OCI-LY1 (cell line): ENCODE results near the gene ZNF292.
A peak's percentile ranks its signal among the peaks of the same experiment; 100 is the strongest.
"Not testable (repeated sequence)": the region's sequence is repeated elsewhere in the genome, so short reads cannot be mapped to it uniquely, and the experiment has no call there.

Experiments
- H2AFZ ChIP-seq: fragments of 200-600 bp; sonication (generic), shearing (Covaris generic); 2 replicates; pipeline ENCODE4 v1.6.0; 2014; ENCODE audit warnings: antibody characterized with exemption, mild to moderate bottlenecking, low read length
- H3F3A ChIP-seq: fragments of 200-600 bp; sonication (generic), shearing (Covaris generic); 2 replicates; pipeline ENCODE4 v1.6.0; 2014; ENCODE audit warnings: mild to moderate bottlenecking, antibody characterized with exemption, low read length, moderate library complexity; ENCODE audit not compliant: insufficient read depth
- H3K27ac ChIP-seq: fragments of 200-600 bp; sonication (generic); 2 replicates; pipeline ENCODE4 v1.5.1; 2014; ENCODE audit warnings: low read length, mixed run types, mild to moderate bottlenecking, low read depth; ENCODE audit not compliant: poor library complexity, severe bottlenecking
- H3K27me3 ChIP-seq: fragments of 200-600 bp; sonication (generic); 2 replicates; pipeline ENCODE4 v1.6.0; 2014; ENCODE audit warnings: antibody characterized with exemption, mild to moderate bottlenecking, low read length, moderate library complexity; ENCODE audit not compliant: insufficient read depth
- H3K36me3 ChIP-seq: fragments of 200-600 bp; sonication (generic); 2 replicates; pipeline ENCODE4 v1.6.1; 2014; ENCODE audit warnings: mild to moderate bottlenecking, antibody characterized with exemption, low read length, moderate library complexity, mixed read lengths; ENCODE audit not compliant: insufficient read depth
- H3K4me1 ChIP-seq: fragments of 200-600 bp; sonication (generic); 2 replicates; pipeline ENCODE4 v1.5.1; 2014; ENCODE audit warnings: mild to moderate bottlenecking, low read length, moderate library complexity; ENCODE audit not compliant: insufficient read depth, severe bottlenecking
- H3K4me2 ChIP-seq: fragments of 200-600 bp; sonication (generic), shearing (Covaris generic); 2 replicates; pipeline ENCODE4 v1.6.1; 2014; ENCODE audit warnings: low read length
- H3K4me3 ChIP-seq: fragments of 200-600 bp; sonication (generic); 2 replicates; pipeline ENCODE4 v1.5.1; 2014; ENCODE audit warnings: low read length, low read depth, mild to moderate bottlenecking, mixed read lengths; ENCODE audit not compliant: poor library complexity, severe bottlenecking
- H3K79me2 ChIP-seq: fragments of 200-600 bp; shearing (Covaris generic); 2 replicates; pipeline ENCODE4 v1.6.1; 2016; ENCODE audit warnings: mixed run types, low read length, mixed read lengths; ENCODE audit not compliant: insufficient read depth
- H3K9ac ChIP-seq: fragments of 200-600 bp; sonication (generic), shearing (Covaris generic); 2 replicates; pipeline ENCODE4 v1.6.1; 2014; ENCODE audit warnings: mild to moderate bottlenecking, low read length, mixed read lengths
- H3K9me2 ChIP-seq: fragments of 200-600 bp; sonication (generic), shearing (Covaris generic); 2 replicates; pipeline ENCODE4 v1.6.1; 2014; ENCODE audit warnings: low read depth, mild to moderate bottlenecking, low read length, mixed read lengths
- H3K9me3 ChIP-seq: fragments of 200-600 bp; shearing (Covaris generic); 2 replicates; pipeline ENCODE4 v1.6.1; 2014; ENCODE audit warnings: low read length, mixed read lengths
- H4K20me1 ChIP-seq: fragments of 200-600 bp; sonication (generic), shearing (Covaris generic); 2 replicates; pipeline ENCODE4 v1.6.0; 2016; ENCODE audit warnings: mild to moderate bottlenecking, low read length; ENCODE audit not compliant: insufficient read depth
- EZH2 ChIP-seq: fragments of 200-600 bp; sonication (generic), shearing (Covaris generic); IDR thresholded peaks from 2 replicates; pipeline ENCODE4 v1.8.0; 2017; ENCODE audit warnings: borderline replicate concordance, mixed run types, mild to moderate bottlenecking, antibody characterized with exemption, low read length, moderate library complexity, mixed read lengths
- TF ChIP-seq, protein P1 (sequence below): fragments of 200-600 bp; sonication (generic), shearing (Covaris generic); IDR thresholded peaks from 2 replicates; pipeline ENCODE4 v1.5.1; 2017; ENCODE audit warnings: mild to moderate bottlenecking, antibody characterized with exemption, low read length, moderate library complexity, mixed read lengths

ZNF292 gene

DNA sequence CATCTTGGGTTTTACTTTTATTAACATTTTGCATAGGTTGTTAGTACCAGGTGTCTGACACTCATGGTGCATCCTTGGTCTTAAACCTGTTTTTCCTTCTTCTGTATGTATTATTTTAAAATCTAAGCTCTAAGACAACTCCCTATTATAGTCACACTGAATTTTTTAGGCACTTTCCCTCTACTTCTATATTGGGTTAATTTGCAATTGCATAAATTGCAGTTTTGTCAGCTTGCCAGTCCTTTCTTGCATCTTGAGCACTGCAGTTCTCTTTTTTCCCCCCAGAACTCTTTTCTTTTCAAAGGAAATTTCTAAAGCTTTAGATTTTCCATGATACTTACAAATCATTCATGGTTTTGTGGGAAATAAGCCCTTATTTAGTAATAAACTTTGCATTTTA lies 70.6 kb downstream of the ZNF292 start:
- Histone ChIP-seq H3K79me2 (no peaks in the 10 kb centered on the region), H3K27ac (no peak overlapping the region), H3K4me1 (no peaks in the 10 kb centered on the region), H3K9me2 (no peaks in the 10 kb centered on the region), H3K4me2 (no peak overlapping the region), H3K9me3 (no peaks in the 10 kb centered on the region), H2AFZ (no peak overlapping the region), H3K4me3 (no peak overlapping the region), H3K36me3 (peaks cover 82% of the 10 kb centered on the region), H3K9ac (no peak overlapping the region), H4K20me1 (no peaks in the 10 kb centered on the region), H3K27me3 (no peaks in the 10 kb centered on the region), H3F3A (no peaks in the 10 kb centered on the region)
- TF ChIP-seq EZH2: no peak
- TF ChIP-seq, protein P1, sequence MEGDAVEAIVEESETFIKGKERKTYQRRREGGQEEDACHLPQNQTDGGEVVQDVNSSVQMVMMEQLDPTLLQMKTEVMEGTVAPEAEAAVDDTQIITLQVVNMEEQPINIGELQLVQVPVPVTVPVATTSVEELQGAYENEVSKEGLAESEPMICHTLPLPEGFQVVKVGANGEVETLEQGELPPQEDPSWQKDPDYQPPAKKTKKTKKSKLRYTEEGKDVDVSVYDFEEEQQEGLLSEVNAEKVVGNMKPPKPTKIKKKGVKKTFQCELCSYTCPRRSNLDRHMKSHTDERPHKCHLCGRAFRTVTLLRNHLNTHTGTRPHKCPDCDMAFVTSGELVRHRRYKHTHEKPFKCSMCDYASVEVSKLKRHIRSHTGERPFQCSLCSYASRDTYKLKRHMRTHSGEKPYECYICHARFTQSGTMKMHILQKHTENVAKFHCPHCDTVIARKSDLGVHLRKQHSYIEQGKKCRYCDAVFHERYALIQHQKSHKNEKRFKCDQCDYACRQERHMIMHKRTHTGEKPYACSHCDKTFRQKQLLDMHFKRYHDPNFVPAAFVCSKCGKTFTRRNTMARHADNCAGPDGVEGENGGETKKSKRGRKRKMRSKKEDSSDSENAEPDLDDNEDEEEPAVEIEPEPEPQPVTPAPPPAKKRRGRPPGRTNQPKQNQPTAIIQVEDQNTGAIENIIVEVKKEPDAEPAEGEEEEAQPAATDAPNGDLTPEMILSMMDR: no peak

- Histone ChIP-seq H3K4me1 (no peaks in the 10 kb centered on the region), H4K20me1 (no peaks in the 10 kb centered on the region), H3K4me2 (no peak overlapping the region), H3K9me2 (no peaks in the 10 kb centered on the region), H3F3A (no peaks in the 10 kb centered on the region), H3K4me3 (no peak overlapping the region), H3K27me3 (no peaks in the 10 kb centered on the region), H3K9me3 (no peaks in the 10 kb centered on the region), H2AFZ (no peak overlapping the region), H3K36me3 (peaks cover 53% of the 10 kb centered on the region), H3K9ac (no peak overlapping the region), H3K79me2 (no peaks in the 10 kb centered on the region), H3K27ac (no peak overlapping the region)
- TF ChIP-seq, protein P1: no peak
- TF ChIP-seq EZH2: no peak
These were observed 75.4 kb downstream of the ZNF292 start for GRCh38 chr6:87230801-87231200.

- Histone ChIP-seq H3K36me3 (peaks cover 55% of the 10 kb centered on the region), H3K4me1 (no peaks in the 10 kb centered on the region), H3K27me3 (no peaks in the 10 kb centered on the region), H3K9ac (no peak overlapping the region), H3K4me3 (no peak overlapping the region), H3K27ac (no peak overlapping the region), H3K9me2 (no peaks in the 10 kb centered on the region), H3K79me2 (no peaks in the 10 kb centered on the region), H2AFZ (no peak overlapping the region), H3F3A (no peaks in the 10 kb centered on the region), H3K9me3 (no peaks in the 10 kb centered on the region), H3K4me2 (no peak overlapping the region), H4K20me1 (no peaks in the 10 kb centered on the region)
- TF ChIP-seq, protein P1: peak; percentile 50; the same call in 1 of the 2 replicates
- no peak for TF ChIP-seq EZH2
These were observed 82.4 kb downstream of the ZNF292 start for GRCh38 chr6:87237804-87238203.

DNA sequence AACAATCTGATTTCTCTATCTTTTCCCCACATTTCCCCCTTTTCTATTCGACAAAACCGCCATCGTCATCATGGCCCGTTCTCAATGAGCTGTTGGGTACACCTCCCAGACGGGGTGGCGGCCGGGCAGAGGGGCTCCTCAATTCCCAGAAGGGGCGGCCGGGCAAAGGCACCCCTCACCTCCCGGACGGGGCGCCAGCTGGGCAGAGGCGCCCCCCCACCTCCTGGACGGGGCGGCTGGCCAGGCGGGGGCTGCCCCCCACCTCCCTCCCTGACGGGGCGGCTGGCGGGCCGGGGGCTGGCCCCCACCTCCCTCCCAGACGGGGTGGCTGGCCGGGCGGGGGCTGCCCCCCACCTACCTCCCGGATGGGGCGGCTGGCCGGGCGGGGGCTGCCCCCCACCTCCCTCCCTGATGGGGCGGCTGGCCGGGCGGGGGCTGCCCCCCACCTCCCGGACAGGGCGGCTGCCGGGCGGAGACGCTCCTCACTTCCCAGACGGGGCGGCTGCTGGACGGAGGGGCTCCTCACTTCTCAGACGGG lies 83.8 kb downstream of the ZNF292 start:
- H2AFZ ChIP-seq, H4K20me1 ChIP-seq, H3K9me2 ChIP-seq, H3K9me3 ChIP-seq, H3K4me3 ChIP-seq, H3K27me3 ChIP-seq, H3F3A ChIP-seq, H3K4me1 ChIP-seq, H3K79me2 ChIP-seq, H3K9ac ChIP-seq, H3K4me2 ChIP-seq, H3K27ac ChIP-seq: not testable (repeated sequence)
- H3K36me3 ChIP-seq: peaks cover 57% of the 10 kb centered on the region
